A549 (cell line): ENCODE measurements around the gene SLC16A9. TPM values are rescaled to one million over a fixed set of nuclear protein-coding genes. Genes with fewer than 3 reads are reported as not detected.

ENCODE experiments used
- ATAC-seq, 2 experiments: fragments of 200-7000 bp in 1 of 2; fragments of >200 bp in 1 of 2; cut with Nextera tagmentation in 1 of 2; cut with Tn5 transposase in 1 of 2; 3 replicates each; pipeline versions ENCODE4 v1.8.0 to v1.9.1; 2018 to 2020; ENCODE audit warnings: mild to moderate bottlenecking in 1 of 2, moderate library complexity in 1 of 2
- CTCF ChIA-PET: fragments of 300-600 bp; sonication (Branson Sonifier 250); formaldehyde crosslinking; extraction: SDS; loops from one replicate; lab custom pipeline; 2021; ENCODE audit warnings: antibody characterized with exemption, inconsistent platforms; lab: Yijun Ruan, JAX
- POLR2A ChIA-PET: fragments of 350-600 bp; formaldehyde crosslinking; extraction: SDS; loops from one replicate; lab custom pipeline; 2021; ENCODE audit warnings: antibody characterized with exemption, inconsistent platforms; lab: Yijun Ruan, JAX
- DNase-seq, 2 experiments: peaks; one replicate each; pipeline versions ENCODE4 v3.0.0 to v3.0.0-alpha.2; 2011 to 2016; ENCODE audit warnings: low read depth in 1 of 2, low spot score in 1 of 2
- FAIRE-seq: peaks from 2 replicates; lab custom pipeline; 2011; peaks lifted over from hg19 to GRCh38; lab: Jason Lieb, UNC
- H3K27ac ChIP-seq, 2 experiments: fragments of >200 bp; sonication (Bioruptor Twin); formaldehyde crosslinking; 3 replicates each; pipeline ENCODE4 v1.5.1; 2016 to 2017
- H3K4me1 ChIP-seq: fragments of >200 bp; sonication (Bioruptor Twin); formaldehyde crosslinking; 3 replicates; pipeline ENCODE4 v1.6.1; 2016
- H3K4me2 ChIP-seq: fragments of >200 bp; sonication (Bioruptor Twin); formaldehyde crosslinking; 3 replicates; pipeline ENCODE4 v1.6.1; 2016
- H3K4me3 ChIP-seq: fragments of >200 bp; sonication (Bioruptor Twin); formaldehyde crosslinking; 3 replicates; pipeline ENCODE4 v1.5.1; 2016
- H3K9me3 ChIP-seq: fragments of >200 bp; sonication (Bioruptor Twin); formaldehyde crosslinking; 3 replicates; pipeline ENCODE4 v1.6.1; 2016
- BCL3 ChIP-seq: fragments of >200 bp; sonication (Bioruptor Twin); formaldehyde crosslinking; IDR thresholded peaks from 3 replicates; pipeline ENCODE4 v1.6.1; 2016
- BHLHE40 ChIP-seq: IDR thresholded peaks from 2 replicates; pipeline ENCODE4 v1.6.1; 2012; ENCODE audit warnings: low read depth, low read length, inconsistent platforms
- CBX2 ChIP-seq: fragments of 200-600 bp; sonication (generic); IDR thresholded peaks from 2 replicates; pipeline ENCODE4 v1.6.1; 2016; ENCODE audit warnings: low read depth, mild to moderate bottlenecking, borderline replicate concordance
- HOXA7 ChIP-seq: fragments of 250-450 bp; sonication (Bioruptor Pico); IDR thresholded peaks from 2 replicates; pipeline ENCODE4 v1.5.0; 2020; ENCODE audit warnings: mild to moderate bottlenecking, moderate library complexity
- HOXB13 ChIP-seq: fragments of 250-450 bp; sonication (Bioruptor Pico); IDR thresholded peaks from 2 replicates; pipeline ENCODE4 v1.5.0; 2020; ENCODE audit warnings: low read depth, mild to moderate bottlenecking, moderate library complexity
- MAZ ChIP-seq: fragments of 150-350 bp; IDR thresholded peaks from 2 replicates; pipeline ENCODE4 v1.6.1; 2014; ENCODE audit warnings: antibody characterized with exemption, low read depth, low read length, borderline replicate concordance
- NPAS2 ChIP-seq: fragments of 250-450 bp; sonication (Bioruptor Pico); IDR thresholded peaks from 2 replicates; pipeline ENCODE4 v1.8.0; 2022; ENCODE audit warnings: mild to moderate bottlenecking, moderate library complexity, borderline replicate concordance
- PBX3 ChIP-seq: IDR thresholded peaks from 2 replicates; pipeline ENCODE4 v1.6.1; 2012
- PHF8 ChIP-seq: fragments of 200-600 bp; sonication (generic); IDR thresholded peaks from 2 replicates; pipeline ENCODE4 v1.6.1; 2016; ENCODE audit warnings: low read depth, mild to moderate bottlenecking, antibody characterized with exemption, moderate library complexity, borderline replicate concordance
- POLR2AphosphoS2 ChIP-seq: conservative IDR thresholded peaks from 2 replicates; pipeline ENCODE4 v1.6.1; 2012; ENCODE audit warnings: low read length, improper control_type of control experiment, inconsistent platforms
- RAD21 ChIP-seq, 2 experiments: fragments of >200 bp in 1 of 2; sonication (Bioruptor Twin) in 1 of 2; formaldehyde crosslinking in 1 of 2; IDR thresholded peaks in 1 of 2; conservative IDR thresholded peaks in 1 of 2; 2 replicates in 1 of 2; 3 replicates in 1 of 2; pipeline ENCODE4 v1.6.1; 2012 to 2018; ENCODE audit warnings: inconsistent platforms in 1 of 2
- SMC3 ChIP-seq: fragments of >200 bp; sonication (Bioruptor Twin); formaldehyde crosslinking; IDR thresholded peaks from 3 replicates; pipeline ENCODE4 v1.6.1; 2018; ENCODE audit warnings: inconsistent platforms
- TP53 ChIP-seq: fragments of 250-450 bp; sonication (Bioruptor Pico); IDR thresholded peaks from 2 replicates; pipeline ENCODE4 v1.5.0; 2021; ENCODE audit warnings: mild to moderate bottlenecking, moderate library complexity
- ZC3H11A ChIP-seq: fragments of 450-650 bp; IDR thresholded peaks from 2 replicates; pipeline ENCODE4 v1.6.1; 2014; ENCODE audit warnings: antibody characterized with exemption, mild to moderate bottlenecking
- ZFP36 ChIP-seq: fragments of 450-650 bp; IDR thresholded peaks from 2 replicates; pipeline ENCODE4 v1.6.1; 2014; ENCODE audit warnings: borderline replicate concordance; ENCODE audit not compliant: partially characterized antibody
- ZNF302 ChIP-seq: fragments of 250-450 bp; sonication (Bioruptor Pico); IDR thresholded peaks from 2 replicates; pipeline ENCODE4 v1.9.0; 2021; ENCODE audit warnings: inconsistent platforms, mild to moderate bottlenecking, moderate library complexity
- ZSCAN20 ChIP-seq: fragments of 250-450 bp; sonication (Bioruptor Pico); IDR thresholded peaks from 2 replicates; pipeline ENCODE4 v1.8.0; 2022; ENCODE audit warnings: mild to moderate bottlenecking, moderate library complexity
- WGBS: methylation state at CpG from one replicate; pipeline ENCODE4 v1.1.6; 2017; ENCODE audit errors: missing lambda C conversion rate; 5-methylcytosine and 5-hydroxymethylcytosine counted together
- polyA plus RNA-seq, 4 experiments: library from polyadenylated mRNA; depleted of rRNA in 3 of 4; stranded (reverse); fragments of >200 nt; fragmentation: RNase III in 1 of 4; extraction: RNeasy Plus Mini Kit Qiagen cat#74134 plus additional on column Dnase treatment in 1 of 4; gene quantifications; 2 replicates in 3 of 4; 3 replicates in 1 of 4; pipeline ENCODE4 v1.2.3, GENCODE V29; 2011 to 2017
- TF ChIP-seq, protein P1 (sequence below): fragments of >200 bp; sonication (Bioruptor Twin); formaldehyde crosslinking; IDR thresholded peaks from 3 replicates; pipeline ENCODE4 v1.5.1; 2016

Gene SLC16A9
- polyA plus RNA-seq, 2 of the 4 experiments (the other 2 are of a cell fraction) = 0.04 to 0.49 TPM

DNA sequence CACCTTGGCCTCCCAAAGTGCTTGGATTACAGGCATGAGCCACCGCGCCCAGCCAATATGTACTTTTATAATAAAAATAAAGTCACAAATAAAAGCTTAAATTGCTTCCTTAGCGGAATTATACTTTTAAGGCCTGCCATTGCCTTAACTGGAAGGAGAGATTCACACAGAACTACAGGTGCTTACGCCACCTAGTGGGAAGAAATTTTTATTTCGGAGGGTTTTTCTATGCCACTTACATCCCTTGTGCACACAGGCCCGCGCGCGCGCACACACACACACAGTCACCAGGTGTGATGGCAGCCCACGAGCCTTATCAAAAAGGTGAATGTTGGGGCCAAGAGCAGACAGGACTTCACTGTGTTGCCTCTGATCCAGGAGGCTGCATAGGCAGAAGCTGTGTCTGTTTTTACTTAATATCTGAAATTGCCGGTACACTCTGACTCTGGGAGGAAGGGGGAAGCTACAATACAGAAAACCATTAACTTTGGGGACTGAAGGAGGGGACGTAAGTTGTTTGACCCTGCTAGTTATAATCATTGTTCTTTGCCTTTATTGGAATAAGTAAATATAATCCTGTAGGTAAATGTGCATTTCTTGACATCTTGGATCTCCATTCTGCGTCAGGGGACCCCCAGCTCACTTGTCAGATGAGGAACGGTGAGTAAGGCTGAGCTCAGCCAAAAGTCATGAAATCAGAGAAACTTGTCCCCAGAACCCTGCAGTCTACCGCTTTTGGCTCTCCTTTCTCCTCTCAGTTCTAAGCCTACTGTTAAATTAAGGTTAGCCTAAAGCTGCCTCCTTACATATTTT, 87.1 kb downstream of the SLC16A9 start:
- Histone ChIP-seq H3K4me1 (no peaks in the 10 kb centered on the region), H3K4me2 (0 out of 3 replicates have a peak overlapping the region, but pooled peaks have one; percentile 30), H3K9me3 (no peaks in the 10 kb centered on the region), H3K27ac (no peak overlapping the region), H3K4me3 (no peak overlapping the region)
- ChIA-PET CTCF (interaction anchor here (0.6 to 6.8 kb wide), 41 partner anchors 8 to 1207 kb away, joined by 3 to 51 read pairs (median 4); partner anchors contain the start of gene CCDC6), POLR2A (interaction anchor here (0.7 kb wide), 1 partner anchor 651 kb away, joined by 3 read pairs; no protein-coding TSS in a partner anchor)
- TF ChIP-seq SMC3 (peak; percentile 69), RAD21 (conservative IDR thresholded peaks at IDR 0.05 in 1 of 2, IDR thresholded peaks at IDR 0.05 in 1 of 2) (peak; percentile 56 to 59), TP53 (CRISPR knock-in tag) (no peak), BHLHE40 (no peak)
- TF ChIP-seq, protein P1, sequence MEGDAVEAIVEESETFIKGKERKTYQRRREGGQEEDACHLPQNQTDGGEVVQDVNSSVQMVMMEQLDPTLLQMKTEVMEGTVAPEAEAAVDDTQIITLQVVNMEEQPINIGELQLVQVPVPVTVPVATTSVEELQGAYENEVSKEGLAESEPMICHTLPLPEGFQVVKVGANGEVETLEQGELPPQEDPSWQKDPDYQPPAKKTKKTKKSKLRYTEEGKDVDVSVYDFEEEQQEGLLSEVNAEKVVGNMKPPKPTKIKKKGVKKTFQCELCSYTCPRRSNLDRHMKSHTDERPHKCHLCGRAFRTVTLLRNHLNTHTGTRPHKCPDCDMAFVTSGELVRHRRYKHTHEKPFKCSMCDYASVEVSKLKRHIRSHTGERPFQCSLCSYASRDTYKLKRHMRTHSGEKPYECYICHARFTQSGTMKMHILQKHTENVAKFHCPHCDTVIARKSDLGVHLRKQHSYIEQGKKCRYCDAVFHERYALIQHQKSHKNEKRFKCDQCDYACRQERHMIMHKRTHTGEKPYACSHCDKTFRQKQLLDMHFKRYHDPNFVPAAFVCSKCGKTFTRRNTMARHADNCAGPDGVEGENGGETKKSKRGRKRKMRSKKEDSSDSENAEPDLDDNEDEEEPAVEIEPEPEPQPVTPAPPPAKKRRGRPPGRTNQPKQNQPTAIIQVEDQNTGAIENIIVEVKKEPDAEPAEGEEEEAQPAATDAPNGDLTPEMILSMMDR = peak; percentile 65
- ATAC-seq = peak; percentile 82 to 88
- DNase-seq = peak; percentile 13 to 65
- no peak for FAIRE-seq
- WGBS = 24% methylated on average over 16 of the region's 16 CpGs

- Histone ChIP-seq H3K4me2 (no peak overlapping the region), H3K27ac (no peak overlapping the region), H3K9me3 (no peaks in the 10 kb centered on the region), H3K4me3 (no peak overlapping the region), H3K4me1 (no peaks in the 10 kb centered on the region)
- DNase-seq = no peak
- no peak for FAIRE-seq
- TF ChIP-seq ZFP36 (no peak), HOXA7 (CRISPR knock-in tag) (no peak)
- ChIA-PET CTCF (interaction anchor here (0.6 to 6.8 kb wide), 26 partner anchors 9 to 1207 kb away, joined by 3 to 51 read pairs (median 5); no protein-coding TSS in a partner anchor), POLR2A (interaction anchor here (0.7 kb wide), 1 partner anchor 650 kb away, joined by 3 read pairs; no protein-coding TSS in a partner anchor)
- 67% methylated on average over 1 of the region's 1 CpG for WGBS
- ATAC-seq = no peak
These were observed 87.9 kb downstream of the SLC16A9 start for GRCh38 chr10:59621771-59622170.

DNA sequence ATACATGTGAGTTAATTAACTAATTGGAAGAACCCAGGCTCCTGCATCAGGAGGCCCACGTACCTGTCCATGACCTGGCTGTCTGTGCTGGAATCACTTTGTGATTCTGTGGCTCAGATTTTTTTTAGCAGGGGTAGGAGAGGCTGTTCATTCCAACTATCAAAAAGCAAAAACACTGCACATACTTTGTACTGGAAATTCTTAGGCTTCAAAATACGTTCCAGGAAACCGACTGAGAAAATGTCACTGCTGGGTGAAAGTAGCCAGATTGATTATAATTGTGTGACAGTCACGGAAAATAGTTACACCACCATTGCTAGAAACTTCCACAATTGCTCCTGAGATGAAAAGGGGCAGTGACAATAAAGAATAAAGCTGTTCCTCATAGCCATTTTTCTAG, 91.0 kb downstream of the SLC16A9 start:
- ChIA-PET POLR2A (no interaction called here), CTCF (interaction anchor here (3.1 to 6.8 kb wide), 3 partner anchors 7 to 666 kb away, joined by 9 to 51 read pairs (median 18); no protein-coding TSS in a partner anchor)
- TF ChIP-seq CBX2 = no peak
- TF ChIP-seq ZFP36 = no peak
- TF ChIP-seq NPAS2 (CRISPR knock-in tag) = no peak
- no peak for TF ChIP-seq ZC3H11A
- TF ChIP-seq ZSCAN20 = no peak
- no peak for TF ChIP-seq PHF8
- TF ChIP-seq HOXB13 = no peak
- no peak for TF ChIP-seq POLR2AphosphoS2
- DNase-seq (no peak), ATAC-seq (no peak), FAIRE-seq (no peak)
- Histone ChIP-seq H3K27ac (no peak overlapping the region), H3K9me3 (no peaks in the 10 kb centered on the region), H3K4me1 (no peaks in the 10 kb centered on the region), H3K4me2 (no peak overlapping the region), H3K4me3 (no peak overlapping the region)
- WGBS = 42% methylated on average over 4 of the region's 4 CpGs

DNA sequence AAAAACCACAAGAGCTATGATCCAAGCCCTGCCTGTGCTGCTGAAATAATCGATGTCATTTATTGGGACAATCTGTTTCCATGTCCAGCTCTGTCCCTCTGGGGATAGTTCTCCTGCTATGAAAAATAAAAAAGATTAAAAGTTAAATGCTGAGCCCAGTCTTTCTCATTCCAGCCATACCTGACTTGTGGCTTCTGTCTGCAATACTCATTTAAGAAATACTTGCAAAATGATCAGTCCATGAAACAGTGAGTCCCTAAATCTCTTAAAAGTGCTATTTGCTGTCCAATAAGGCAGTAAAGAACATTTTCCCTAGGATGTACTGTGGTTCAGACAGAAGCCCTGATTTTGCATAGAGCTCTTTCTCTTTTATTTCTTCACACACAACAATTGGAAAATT, 91.7 kb downstream of the SLC16A9 start:
- ChIA-PET CTCF (interaction anchor here (3.1 to 6.8 kb wide), 3 partner anchors 8 to 666 kb away, joined by 9 to 51 read pairs (median 18); no protein-coding TSS in a partner anchor), POLR2A (no interaction called here)
- no peaks in the 10 kb centered on the region for H3K4me1 ChIP-seq
- no peak for ATAC-seq
- H3K4me3 ChIP-seq = no peak overlapping the region
- no peak overlapping the region for H3K27ac ChIP-seq
- no peak for FAIRE-seq
- DNase-seq = no peak
- H3K9me3 ChIP-seq = no peaks in the 10 kb centered on the region
- no peak overlapping the region for H3K4me2 ChIP-seq
- WGBS = 22% methylated on average over 1 of the region's 1 CpG
- TF ChIP-seq PBX3 (no peak), SMC3 (no peak), BCL3 (no peak), ZNF302 (no peak), MAZ (no peak)
- TF ChIP-seq, protein P1 = no peak
